GM10248 (cell line): ENCODE measurements around the gene HOXC4.
"Not testable (repeated sequence)": the region's sequence is repeated elsewhere in the genome, so short reads cannot be mapped to it uniquely, and the experiment has no call there.

Source experiments
- CTCF ChIA-PET: fragments of 300-600 bp; sonication (Branson Sonifier 250); formaldehyde crosslinking; extraction: SDS; loops from one replicate; lab custom pipeline; 2021; ENCODE audit warnings: antibody characterized with exemption; lab: Yijun Ruan, JAX
- POLR2A ChIA-PET: fragments of 350-650 bp; sonication (Branson Sonifier 250); formaldehyde crosslinking; extraction: SDS; loops from one replicate; lab custom pipeline; 2020; ENCODE audit warnings: antibody characterized with exemption; lab: Yijun Ruan, JAX
- DNase-seq: peaks from one replicate; pipeline ENCODE4 v3.0.0; 2012; ENCODE audit errors: extremely low spot score

Gene HOXC4

GRCh38 chr12:54092943-54093342 lies 39.3 kb downstream of the HOXC4 start:
- DNase-seq, POLR2A ChIA-PET, CTCF ChIA-PET: not testable (repeated sequence)

DNA sequence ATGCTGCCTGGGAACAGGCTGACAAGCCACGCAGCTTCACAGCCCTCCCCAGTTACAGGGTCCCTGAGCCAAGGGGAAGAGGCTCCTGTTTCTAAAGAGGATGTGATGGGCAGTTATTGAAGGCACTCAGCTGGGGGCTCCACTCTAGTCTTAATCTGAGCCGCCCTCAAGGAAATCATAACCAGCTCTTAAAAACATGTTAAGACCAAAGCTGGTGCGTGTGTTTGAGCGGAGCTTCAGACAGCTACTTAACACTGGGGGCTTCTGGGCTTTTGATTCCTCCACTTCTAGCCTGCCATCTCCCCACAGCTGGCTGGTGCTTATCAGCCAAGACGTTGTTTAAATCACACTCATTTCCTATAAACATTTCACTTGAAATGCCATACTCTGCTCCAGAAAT lies 42.3 kb downstream of the HOXC4 start:
- DNase-seq, CTCF ChIA-PET, POLR2A ChIA-PET: not testable (repeated sequence)

DNA sequence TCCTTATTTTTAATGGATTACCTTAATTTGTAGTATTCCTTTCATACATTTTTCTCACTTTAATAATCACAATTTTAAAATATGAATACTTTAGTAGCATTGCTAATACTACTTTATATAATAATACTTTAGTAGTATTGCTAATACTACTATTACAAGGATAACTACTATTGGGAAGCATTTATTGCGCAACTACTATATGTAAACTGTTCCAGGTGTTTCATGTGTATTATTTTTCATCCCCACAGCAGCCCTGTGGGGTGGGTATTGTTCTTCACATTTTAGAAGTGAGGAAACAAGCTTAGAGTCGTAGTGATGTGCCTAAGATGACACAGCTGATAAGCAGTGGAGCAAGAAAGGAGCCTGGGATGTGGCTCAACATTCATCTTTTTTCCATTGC lies 45.0 kb downstream of the HOXC4 start:
- DNase-seq, CTCF ChIA-PET, POLR2A ChIA-PET: not testable (repeated sequence)

DNA sequence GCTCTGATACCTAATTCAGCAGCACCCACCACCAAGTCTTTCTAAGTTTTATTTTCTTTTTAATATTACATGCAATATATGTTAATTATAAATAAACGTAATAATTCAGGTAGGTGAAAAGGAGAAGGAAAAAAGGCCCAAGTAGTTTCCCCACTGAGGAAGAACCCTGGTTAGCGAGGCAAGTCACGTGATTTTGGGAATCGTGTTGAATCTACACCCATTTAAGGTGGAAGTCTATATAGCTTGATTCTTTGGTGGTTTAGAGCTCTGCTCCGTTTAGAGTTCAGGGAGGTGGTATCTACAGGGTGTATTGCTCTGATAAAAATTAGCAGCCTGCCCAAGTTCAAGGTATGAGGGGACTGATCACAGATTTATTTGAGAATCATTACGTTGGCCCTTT lies 47.0 kb downstream of the HOXC4 start:
- CTCF ChIA-PET, DNase-seq, POLR2A ChIA-PET: not testable (repeated sequence)

- CTCF ChIA-PET, DNase-seq, POLR2A ChIA-PET: not testable (repeated sequence)
Measured at GRCh38 chr12:54102223-54102622, 48.6 kb downstream of the HOXC4 start.

DNA sequence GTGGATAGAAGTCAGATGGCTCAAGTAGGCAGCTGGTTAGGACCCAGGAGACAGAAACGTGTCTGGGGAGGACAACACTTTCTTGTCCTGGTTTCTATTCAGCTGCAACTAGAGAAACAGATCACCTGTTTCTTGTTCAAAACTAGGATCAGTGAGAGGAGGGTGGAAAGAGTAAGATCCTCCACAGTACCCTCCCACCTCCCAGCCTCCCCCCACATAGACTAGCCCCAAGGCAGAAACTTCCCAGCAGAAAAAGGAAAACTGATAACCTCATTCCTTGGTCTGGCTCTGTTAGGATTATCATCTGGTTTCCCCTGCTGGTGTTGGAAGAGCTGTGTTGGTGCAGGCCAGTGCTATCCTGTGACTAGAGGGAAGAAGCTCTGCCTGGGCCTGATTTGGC lies 50.2 kb downstream of the HOXC4 start:
- POLR2A ChIA-PET = not testable (repeated sequence)

More for the DNA sequence above, 50.2 kb downstream of the HOXC4 start:
- CTCF ChIA-PET, DNase-seq: not testable (repeated sequence)
